Omental fat pad (tissue), 4 donors: ENCODE results near the gene KRTAP9-9. TPM values are rescaled to one million over a fixed set of nuclear protein-coding genes. Genes with fewer than 3 reads are reported as not detected.
"Not testable (repeated sequence)": the region's sequence is repeated elsewhere in the genome, so short reads cannot be mapped to it uniquely, and the experiment has no call there.

Experiments
- ATAC-seq: fragments of 150-250 bp; one replicate; pipeline ENCODE4 v1.9.1; 2016; ENCODE audit warnings: mild to moderate bottlenecking, moderate library complexity; ENCODE audit not compliant: low FRiP score
- DNase-seq: peaks from one replicate; pipeline ENCODE4 v3.0.0-alpha.2; 2019; ENCODE audit warnings: low spot score
- CTCF ChIP-seq, 3 donors: fragments of 450-650 bp; IDR thresholded peaks; one replicate each; pipeline ENCODE4 v1.5.1; 2016 to 2017; ENCODE audit warnings: antibody characterized with exemption in 3 of 3, mild to moderate bottlenecking in 3 of 3, moderate library complexity in 2 of 3
- total RNA-seq, 4 donors: library from RNA; depleted of rRNA; stranded (reverse); fragments of >200 nt; gene quantifications; one replicate each; pipeline ENCODE4 v1.1.0, GENCODE V29; 2016

The KRTAP9-9 gene
- not detected for total RNA-seq

- ATAC-seq, DNase-seq: not testable (repeated sequence)
Observed at GRCh38 chr17:41255381-41256290, at the start of gene KRTAP9-9. Gene KRTAP9-9 (plus strand): TSS chr17:41255384.

DNA sequence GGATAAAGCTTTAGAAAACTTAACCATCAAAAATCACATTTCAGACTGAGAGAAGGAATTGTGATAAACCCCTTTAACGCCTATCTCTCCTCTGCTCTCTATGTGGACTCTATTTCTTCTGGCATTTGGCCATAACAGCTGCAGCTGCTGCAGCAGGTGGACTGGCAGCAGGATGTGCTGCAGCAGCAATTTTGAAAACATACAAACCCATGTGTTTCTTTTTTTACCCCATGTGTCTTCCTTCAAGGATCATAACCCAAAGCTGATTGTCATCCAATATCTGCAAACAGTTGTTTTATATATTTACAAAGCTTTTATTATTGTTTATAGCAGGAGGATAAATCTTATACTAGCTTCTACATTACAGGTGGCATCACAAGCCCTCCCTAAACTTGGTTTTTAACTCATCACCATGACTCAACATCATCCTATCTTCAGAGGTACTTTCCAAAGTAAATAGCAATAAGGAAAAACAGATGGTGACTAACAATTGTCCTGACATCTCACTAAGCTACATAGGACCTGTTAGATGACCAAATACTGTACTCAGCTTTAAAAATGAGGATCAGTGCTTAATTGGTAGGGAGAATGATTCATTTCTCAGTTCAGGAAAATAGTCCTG, 43.2 kb upstream of the KRTAP9-9 start:
- DNase-seq (no peak), ATAC-seq (no peak)
- TF ChIP-seq CTCF (IDR thresholded peaks at IDR 0.05) = no peak

DNA sequence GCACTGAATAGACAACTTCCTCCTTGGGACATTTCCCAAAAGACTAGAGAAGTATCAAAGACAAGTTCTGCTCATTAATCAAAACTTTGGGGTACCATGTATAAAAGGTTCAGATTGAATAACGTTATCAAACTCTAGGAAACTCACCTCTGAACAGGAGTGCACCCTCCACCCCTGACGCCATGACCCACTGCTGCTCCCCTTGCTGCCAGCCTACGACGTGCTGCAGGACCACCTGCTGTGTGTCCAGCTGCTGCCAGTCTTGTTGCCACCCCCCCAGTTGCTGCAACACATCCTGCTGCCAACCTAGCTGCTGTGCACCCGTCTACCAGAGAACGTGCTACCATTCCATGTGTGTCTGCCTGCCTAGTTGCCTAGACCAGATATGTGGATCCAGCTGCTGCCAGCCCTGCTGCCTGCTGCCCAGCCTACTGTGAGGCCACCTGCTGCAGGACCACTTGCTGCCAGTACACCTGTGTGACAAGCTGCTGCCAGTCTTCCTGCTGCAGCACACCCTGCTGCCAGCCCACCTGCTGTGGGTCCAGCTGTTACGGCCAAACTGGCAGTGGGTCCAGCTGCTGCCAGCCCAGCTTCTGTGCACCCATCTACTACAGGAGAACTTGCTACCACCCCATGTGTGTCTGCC, 42.5 kb upstream of the KRTAP9-9 start:
- no peak for TF ChIP-seq CTCF (IDR thresholded peaks at IDR 0.05)
- no peak for ATAC-seq

DNA sequence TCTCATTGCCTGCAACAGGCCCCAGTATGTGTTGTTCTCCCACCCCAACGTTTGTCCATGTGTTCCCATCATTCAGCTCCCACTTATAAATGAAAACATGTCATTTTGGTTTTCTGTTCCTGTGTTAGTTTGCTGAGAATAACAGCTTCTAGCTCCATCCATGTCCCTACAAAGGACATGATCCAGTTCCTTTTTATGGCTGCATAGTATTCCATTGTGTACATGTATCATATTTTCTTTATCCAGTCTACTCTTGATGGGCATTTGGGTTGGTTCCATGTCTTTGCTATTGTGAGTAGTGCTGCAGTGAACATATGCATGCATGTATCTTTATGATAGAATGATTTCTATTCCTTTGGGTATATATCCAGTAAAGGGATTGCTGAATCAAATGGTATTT, 39.5 kb upstream of the KRTAP9-9 start:
- ATAC-seq = no peak
- no peak for DNase-seq
- no peak for TF ChIP-seq CTCF (IDR thresholded peaks at IDR 0.05)

More for the DNA sequence above, 42.5 kb upstream of the KRTAP9-9 start:
- DNase-seq = no peak

GRCh38 chr17:41223821-41224220, 31.4 kb upstream of the KRTAP9-9 start:
- DNase-seq (no peak), ATAC-seq (no peak)
- TF ChIP-seq CTCF (IDR thresholded peaks at IDR 0.05) = no peak

GRCh38 chr17:41226051-41226450, 29.1 kb upstream of the KRTAP9-9 start:
- no peak for TF ChIP-seq CTCF (IDR thresholded peaks at IDR 0.05)
- ATAC-seq = no peak
- no peak for DNase-seq

- not testable (repeated sequence) for ATAC-seq, DNase-seq
Observed at GRCh38 chr17:41226598-41227095, 28.5 kb upstream of the KRTAP9-9 start, which contains the start of gene KRTAP9-2. Gene KRTAP9-2 (plus strand): TSS chr17:41226648. CDS start chr17:41226655, 7 bp downstream.
